Body of pancreas (tissue), 4 donors: Measurements from ENCODE around the gene WNK2. TPM values are rescaled to one million over a fixed set of nuclear protein-coding genes. Genes with fewer than 3 reads are reported as not detected.

Experiments
- ATAC-seq: fragments of 150-250 bp; one replicate; pipeline ENCODE4 v1.9.1; 2016
- DNase-seq, 4 donors: peaks; one replicate each; pipeline ENCODE4 v3.0.0-alpha.2; 2019
- H3K27ac ChIP-seq, 4 donors: fragments of 200-600 bp; sonication (generic); 1 replicate in 3 of 4; 2 replicates in 1 of 4; pipeline versions ENCODE4 v1.5.1 to v1.6.1; 2016 to 2019; ENCODE audit warnings: mild to moderate bottlenecking in 1 of 4, mixed read lengths in 1 of 4, moderate library complexity in 1 of 4
- H3K27me3 ChIP-seq, 2 donors: fragments of 200-600 bp; sonication (generic); one replicate each; pipeline ENCODE4 v1.6.0; 2016; ENCODE audit warnings: mild to moderate bottlenecking in 1 of 2
- H3K36me3 ChIP-seq, 2 donors: fragments of 200-600 bp; sonication (generic); replicated peaks in 1 of 2; 2 replicates each; pipeline ENCODE4 v1.5.1; 2016; ENCODE audit warnings: low read depth in 2 of 2; ENCODE audit not compliant: insufficient read depth in 1 of 2
- H3K4me1 ChIP-seq: fragments of 200-600 bp; sonication (generic); one replicate; pipeline ENCODE4 v1.6.0; 2016
- H3K4me3 ChIP-seq, 2 donors: fragments of 200-600 bp; sonication (generic); 1 replicate in 1 of 2; 2 replicates in 1 of 2; pipeline ENCODE4 v1.5.1; 2016 to 2019
- H3K9me3 ChIP-seq, 3 donors: fragments of 200-600 bp; sonication (generic); 1 replicate in 2 of 3; 2 replicates in 1 of 3; pipeline ENCODE4 v1.5.1; 2016
- POLR2A ChIP-seq, 3 donors: fragments of 450-650 bp; IDR thresholded peaks; one replicate each; pipeline ENCODE4 v1.6.1; 2016; ENCODE audit warnings: antibody characterized with exemption in 3 of 3, mild to moderate bottlenecking in 2 of 3
- WGBS, 2 donors: methylation state at CpG; one replicate each; pipeline ENCODE4 v1.1.5; 2017; 5-methylcytosine and 5-hydroxymethylcytosine counted together
- intact Hi-C: fragments of 100-400 bp; cut with DNase I; formaldehyde crosslinking; loops from one replicate; pipeline ENCODE4 v1.15.1; 2023
- total RNA-seq, 2 donors: library from RNA; depleted of rRNA; stranded (reverse); fragments of >200 nt; gene quantifications; one replicate each; pipeline ENCODE4 v1.1.0, GENCODE V29; 2016
- TF ChIP-seq, protein P1 (sequence below), 7 experiments: fragments of 450-650 bp in 4 of 7; fragments of 200-600 bp in 3 of 7; sonication (generic) in 3 of 7; IDR thresholded peaks; one replicate each; pipeline ENCODE4 v1.5.1; 2016 to 2019; ENCODE audit warnings: antibody characterized with exemption in 7 of 7

WNK2 gene
- total RNA-seq, 2 donors from 2014 or later, result 85.4 to 173 TPM

DNA sequence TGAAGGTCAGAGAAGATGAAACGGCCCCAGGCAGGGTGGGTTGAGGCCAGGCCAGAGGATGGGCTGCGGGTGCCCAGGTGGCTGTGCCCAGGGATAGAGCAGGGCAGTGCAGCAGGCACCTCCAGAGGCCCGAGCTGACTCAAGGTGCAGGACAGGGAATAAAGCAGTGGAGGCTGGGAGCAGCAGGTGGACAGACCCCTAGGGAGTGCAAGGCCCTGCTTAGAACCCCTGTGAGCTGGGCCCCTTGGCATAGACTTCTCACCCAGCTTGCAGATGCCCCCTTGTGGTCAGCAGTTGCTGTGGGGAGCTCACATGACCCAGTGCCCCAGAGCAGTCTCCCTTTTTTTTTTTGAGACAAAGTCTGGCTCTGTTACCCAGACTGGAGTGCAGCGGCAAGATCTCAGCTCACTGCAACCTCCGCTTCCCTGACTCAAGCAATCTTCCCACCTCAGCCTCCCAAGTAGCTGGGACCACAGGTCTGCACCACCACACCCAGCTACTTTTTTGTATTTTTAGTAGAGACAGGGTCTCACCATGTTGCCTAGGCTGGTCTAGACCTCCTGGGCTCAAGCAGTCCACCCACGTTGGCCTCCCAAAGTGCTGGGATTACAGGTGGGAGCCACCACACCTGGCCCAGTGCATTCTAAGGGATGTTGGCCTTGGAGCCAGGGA lies 118.8 kb downstream of the WNK2 start:
- peak; percentile 69 to 81 (median 76) for DNase-seq
- Histone ChIP-seq H3K27ac (peak overlapping the region in 1 of 4 donors; percentile 14), H3K9me3 (no peaks in the 10 kb centered on the region), H3K4me1 (peaks cover 12% of the 10 kb centered on the region), H3K36me3 (no peaks in the 10 kb centered on the region), H3K4me3 (no peak overlapping the region), H3K27me3 (no peaks in the 10 kb centered on the region)
- WGBS, 2 donors, result 79 to 82% methylated on average over 5 to 6 of the region's 6 CpGs
- peak; percentile 66 for ATAC-seq
- intact Hi-C loops, result loop anchor here (5.0 kb wide), 1 partner anchor 140 kb away; no protein-coding TSS in a partner anchor
- TF ChIP-seq POLR2A (IDR thresholded peaks at IDR 0.05), result no peak
- TF ChIP-seq, protein P1, sequence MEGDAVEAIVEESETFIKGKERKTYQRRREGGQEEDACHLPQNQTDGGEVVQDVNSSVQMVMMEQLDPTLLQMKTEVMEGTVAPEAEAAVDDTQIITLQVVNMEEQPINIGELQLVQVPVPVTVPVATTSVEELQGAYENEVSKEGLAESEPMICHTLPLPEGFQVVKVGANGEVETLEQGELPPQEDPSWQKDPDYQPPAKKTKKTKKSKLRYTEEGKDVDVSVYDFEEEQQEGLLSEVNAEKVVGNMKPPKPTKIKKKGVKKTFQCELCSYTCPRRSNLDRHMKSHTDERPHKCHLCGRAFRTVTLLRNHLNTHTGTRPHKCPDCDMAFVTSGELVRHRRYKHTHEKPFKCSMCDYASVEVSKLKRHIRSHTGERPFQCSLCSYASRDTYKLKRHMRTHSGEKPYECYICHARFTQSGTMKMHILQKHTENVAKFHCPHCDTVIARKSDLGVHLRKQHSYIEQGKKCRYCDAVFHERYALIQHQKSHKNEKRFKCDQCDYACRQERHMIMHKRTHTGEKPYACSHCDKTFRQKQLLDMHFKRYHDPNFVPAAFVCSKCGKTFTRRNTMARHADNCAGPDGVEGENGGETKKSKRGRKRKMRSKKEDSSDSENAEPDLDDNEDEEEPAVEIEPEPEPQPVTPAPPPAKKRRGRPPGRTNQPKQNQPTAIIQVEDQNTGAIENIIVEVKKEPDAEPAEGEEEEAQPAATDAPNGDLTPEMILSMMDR (IDR thresholded peaks at IDR 0.05), result peak; percentile 45 to 82 (median 50)

- Histone ChIP-seq H3K4me1 (peaks cover 12% of the 10 kb centered on the region), H3K36me3 (no peaks in the 10 kb centered on the region), H3K27ac (no peak overlapping the region), H3K9me3 (no peaks in the 10 kb centered on the region), H3K4me3 (no peak overlapping the region), H3K27me3 (no peaks in the 10 kb centered on the region)
- intact Hi-C loops, result loop anchor here (5.0 kb wide), 1 partner anchor 141 kb away; no protein-coding TSS in a partner anchor
- 81 to 96% methylated on average over 9 to 10 of the region's 11 CpGs for WGBS, 2 donors
- ATAC-seq, result no peak
- no peak for TF ChIP-seq POLR2A (IDR thresholded peaks at IDR 0.05)
- TF ChIP-seq, protein P1 (IDR thresholded peaks at IDR 0.05), result no peak
- peak in 2 of 4 donors; percentile 1 to 10 for DNase-seq
These were observed 119.4 kb downstream of the WNK2 start for GRCh38 chr9:93303258-93303771.

DNA sequence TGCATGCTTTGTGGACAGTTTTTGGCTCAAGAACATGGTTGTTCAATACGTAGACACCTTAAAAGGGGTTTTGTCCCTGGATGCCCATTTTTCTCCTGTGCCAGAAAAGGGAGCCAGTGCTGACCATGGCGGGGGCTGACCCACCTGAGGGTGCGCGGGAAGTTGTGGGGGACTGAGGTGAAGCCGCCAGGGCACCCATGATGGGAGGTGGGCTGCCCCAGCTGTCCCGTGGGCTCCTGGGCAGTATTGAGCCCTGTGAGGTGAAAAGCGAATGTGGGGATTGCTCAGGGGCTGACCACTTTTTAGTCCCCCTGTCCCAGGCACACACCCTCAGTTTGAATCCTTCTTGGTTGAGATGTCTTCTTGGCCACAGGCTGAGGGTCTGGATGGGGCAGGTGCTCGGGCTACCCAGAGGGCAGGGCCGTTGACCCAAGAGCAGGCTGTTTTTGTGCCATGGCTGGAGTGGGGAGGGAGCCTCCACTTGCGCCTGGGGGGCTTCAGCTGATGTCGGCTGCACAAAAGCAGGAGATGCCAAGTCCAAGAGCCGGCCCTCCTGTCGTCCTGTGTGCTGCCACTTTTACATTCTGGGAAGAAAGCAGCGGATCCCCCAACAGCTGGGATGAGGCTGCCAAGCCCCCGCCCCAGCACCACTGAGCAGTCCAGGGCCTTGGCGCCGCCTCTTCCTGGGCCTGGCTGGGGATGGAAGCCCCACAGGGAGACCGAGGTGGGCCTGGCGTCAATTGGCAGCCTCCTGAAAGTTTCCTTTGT lies 120.1 kb downstream of the WNK2 start:
- TF ChIP-seq, protein P1 (IDR thresholded peaks at IDR 0.05), result no peak
- Histone ChIP-seq H3K9me3 (no peaks in the 10 kb centered on the region), H3K27ac (peak overlapping the region in 2 of 4 donors; percentile 12 to 50), H3K4me1 (peaks cover 10% of the 10 kb centered on the region), H3K36me3 (no peaks in the 10 kb centered on the region), H3K27me3 (no peaks in the 10 kb centered on the region), H3K4me3 (no peak overlapping the region)
- ATAC-seq, result no peak
- 86 to 91% methylated on average over 7 to 17 of the region's 19 CpGs for WGBS, 2 donors
- peak in 2 of 4 donors; percentile 8 for DNase-seq
- intact Hi-C loops, result loop anchor here (5.0 kb wide), 1 partner anchor 142 kb away; no protein-coding TSS in a partner anchor

DNA sequence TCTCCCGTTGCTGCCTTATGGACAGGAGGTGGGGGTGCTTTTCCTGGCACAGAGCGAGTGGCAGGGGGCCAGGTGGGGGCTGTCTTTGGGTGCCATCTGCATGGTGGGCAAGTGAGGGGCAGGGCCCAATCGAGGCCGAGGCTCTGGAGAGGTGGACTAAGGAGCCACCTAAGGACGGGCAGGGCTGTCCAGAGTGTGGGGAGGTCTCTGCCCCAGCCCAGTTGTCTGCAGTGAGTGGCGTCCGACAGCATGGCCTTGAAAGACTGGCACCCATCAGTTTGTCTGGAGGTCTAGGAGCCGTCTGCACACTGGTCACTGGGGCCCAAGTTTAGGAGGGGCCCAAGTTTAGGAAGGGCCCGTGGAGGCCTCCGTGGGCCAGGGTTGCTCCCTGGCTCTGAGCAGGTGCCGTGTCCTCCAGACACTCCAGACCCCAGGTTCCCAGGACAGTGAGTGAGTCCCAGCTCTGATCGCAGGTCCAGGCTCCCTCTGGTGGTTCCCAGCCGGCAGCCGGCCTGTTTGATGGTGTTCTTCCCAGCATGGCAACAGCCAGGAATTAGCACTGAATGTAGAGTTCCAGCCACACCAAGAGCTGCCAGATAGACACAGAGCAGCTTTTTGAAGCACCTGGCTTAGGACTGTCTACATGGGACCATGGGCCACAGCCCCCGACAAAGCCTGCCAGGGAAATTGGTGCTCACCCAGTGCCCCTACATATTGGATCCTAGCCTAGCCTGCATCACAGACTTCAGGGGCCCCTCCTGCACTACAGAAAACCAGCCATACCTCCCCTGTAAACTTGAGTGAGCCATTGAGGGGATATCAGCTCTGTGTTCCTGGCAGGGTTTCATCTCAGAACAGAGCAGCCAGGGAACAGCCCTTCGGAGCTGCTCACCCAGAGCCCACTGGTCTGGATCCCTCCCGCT lies 120.9 kb downstream of the WNK2 start:
- Histone ChIP-seq H3K9me3 (no peaks in the 10 kb centered on the region), H3K4me1 (peaks cover 5% of the 10 kb centered on the region), H3K27me3 (no peaks in the 10 kb centered on the region), H3K27ac (peak overlapping the region in 2 of 4 donors; percentile 12 to 50), H3K4me3 (no peak overlapping the region), H3K36me3 (no peaks in the 10 kb centered on the region)
- 40 to 55% methylated on average over 4 to 15 of the region's 17 CpGs for whole genome bisulfite sequencing, 2 donors
- DNase-seq (peak; percentile 67 to 79 (median 70)), ATAC-seq (peak; percentile 66)
- intact Hi-C loops, result loop anchor here (5.0 kb wide), 1 partner anchor 143 kb away; no protein-coding TSS in a partner anchor
- TF ChIP-seq, protein P1 (IDR thresholded peaks at IDR 0.05), result peak; percentile 47 to 79 (median 69)
- no peak for TF ChIP-seq POLR2A (IDR thresholded peaks at IDR 0.05)
